Astrocyte of the hippocampus (primary cell): Measurements from ENCODE around the gene CAPN13.

Experiments used
- DNase-seq: peaks from one replicate; pipeline ENCODE4 v3.0.0; 2011; ENCODE audit warnings: low read depth, low spot score

The CAPN13 gene

DNA sequence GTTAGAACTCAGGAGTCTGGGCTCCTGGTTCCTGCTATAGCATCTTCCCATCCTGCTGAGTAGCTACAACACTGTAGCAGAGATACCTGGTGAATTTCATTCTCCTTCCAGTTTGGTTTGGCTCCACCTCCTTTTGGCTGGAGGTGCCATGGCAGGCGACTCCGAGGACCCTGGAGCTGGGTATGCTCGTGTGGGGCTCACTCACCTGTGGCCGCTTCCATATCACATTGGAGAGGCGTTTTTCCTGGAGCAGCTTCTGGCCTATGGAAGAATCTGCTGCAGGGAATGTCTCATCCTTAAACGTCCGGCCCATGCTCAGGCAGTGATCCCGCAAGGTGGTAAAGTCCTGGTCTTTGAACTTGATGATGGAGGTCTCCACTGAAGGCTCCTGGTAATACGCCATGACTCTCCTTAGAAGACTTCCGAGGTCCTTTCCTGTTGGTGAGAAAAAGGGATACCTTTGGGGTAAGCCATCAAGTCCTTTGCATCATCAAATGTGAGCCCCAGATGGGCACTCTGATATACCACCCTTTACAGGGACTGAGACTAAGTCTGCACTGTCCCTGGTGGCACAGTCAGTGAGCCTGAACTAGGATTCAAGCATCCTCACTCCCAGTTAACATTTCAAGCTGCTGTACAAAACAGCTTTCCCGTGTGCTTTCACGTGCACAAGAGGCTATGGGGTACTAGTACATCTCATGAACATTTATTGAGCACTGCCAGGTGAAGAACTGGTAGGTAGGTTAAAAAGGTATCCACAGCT is 20.1 kb downstream of the CAPN13 start:
- DNase-seq = no peak

DNA sequence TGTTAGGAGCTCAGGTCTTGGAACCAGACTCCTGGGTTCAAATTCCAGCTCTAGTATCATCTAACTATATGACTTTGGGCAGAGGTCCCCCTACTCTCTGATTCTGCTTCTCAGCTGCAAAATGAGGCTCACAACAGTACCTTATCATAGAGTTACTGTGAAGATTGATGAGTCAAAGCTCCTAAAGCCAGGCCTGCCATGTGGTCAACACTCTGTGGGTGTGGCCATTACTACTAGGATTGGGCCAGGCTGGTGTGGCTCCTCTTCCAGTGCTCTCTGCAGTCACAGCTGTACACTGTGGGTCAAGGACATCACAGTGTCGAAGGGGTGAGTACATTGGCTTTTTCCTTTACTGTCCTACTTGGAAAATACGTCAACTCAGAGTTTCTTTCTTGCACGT is 22.6 kb downstream of the CAPN13 start:
- no peak for DNase-seq

DNA sequence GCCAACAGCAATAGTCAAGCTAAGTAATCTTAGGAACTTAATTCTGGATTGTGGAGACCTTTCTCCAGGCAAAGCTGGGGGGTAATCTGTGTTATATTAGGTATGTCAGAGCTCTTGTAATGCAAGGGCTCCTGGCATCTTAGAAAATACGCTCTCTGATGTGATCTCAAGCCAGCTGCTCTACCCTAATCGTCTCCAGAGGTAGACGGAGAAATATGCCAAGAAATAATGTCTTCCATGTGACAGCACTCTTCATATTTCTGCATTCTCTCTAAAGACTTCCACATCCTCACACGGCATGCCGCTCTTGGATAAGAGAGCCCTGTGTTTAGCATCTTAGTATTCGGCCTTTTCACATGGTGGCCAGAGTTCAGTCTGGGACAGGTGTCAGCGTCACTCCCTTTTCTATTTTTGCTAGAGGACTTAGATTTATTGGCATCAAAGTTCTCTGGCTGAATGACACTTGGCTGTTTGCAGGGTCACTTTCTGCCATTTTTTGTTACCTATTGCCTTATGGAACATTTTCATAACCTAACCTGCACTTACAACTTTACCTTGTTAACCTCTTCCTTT is 25.2 kb downstream of the CAPN13 start:
- DNase-seq = no peak

DNA sequence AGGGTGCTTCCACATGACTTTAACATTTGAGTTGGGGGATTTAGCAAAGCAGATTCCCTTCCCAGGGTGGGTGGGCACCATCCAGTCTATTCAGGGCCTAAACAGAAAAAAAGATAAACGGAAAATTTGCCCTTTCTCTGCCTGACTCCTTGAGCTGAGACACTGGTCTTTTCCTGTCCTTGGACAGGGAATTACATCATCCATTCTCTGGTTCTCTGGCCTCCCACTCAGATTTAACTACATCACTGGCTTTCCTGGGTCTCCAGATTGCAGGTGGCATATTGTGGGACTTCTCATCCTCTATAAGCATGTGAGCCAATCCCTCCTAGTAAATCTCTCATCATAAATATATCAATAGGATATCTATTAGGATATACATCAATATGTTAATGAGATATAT is 25.8 kb downstream of the CAPN13 start:
- DNase-seq = no peak

DNA sequence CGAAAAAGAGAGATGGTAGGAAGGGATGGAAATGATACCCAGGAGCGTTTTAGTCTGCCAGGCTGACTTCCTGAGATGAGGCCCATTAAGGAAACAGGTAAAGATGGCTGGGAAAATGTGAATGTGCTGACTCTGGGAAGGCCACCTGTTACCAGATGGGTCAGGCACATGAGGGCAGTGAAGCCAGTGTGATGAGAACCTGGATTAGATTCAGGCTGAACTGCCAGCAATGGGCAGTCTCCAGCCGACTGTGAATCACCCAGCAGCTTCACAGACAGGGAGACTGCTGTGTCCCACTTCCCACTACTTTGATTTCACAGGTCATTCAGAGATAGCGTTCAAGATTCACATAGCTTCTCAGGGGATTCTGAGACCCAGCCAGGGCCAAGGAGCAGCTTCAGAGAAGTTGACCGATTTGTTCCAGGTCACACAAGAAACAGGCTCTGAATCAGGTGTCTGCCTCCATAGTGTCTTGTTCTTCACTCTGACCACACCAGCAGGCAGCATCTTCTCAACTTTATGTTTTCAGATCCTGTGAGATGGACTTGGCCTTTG is 26.4 kb downstream of the CAPN13 start:
- DNase-seq = no peak

DNA sequence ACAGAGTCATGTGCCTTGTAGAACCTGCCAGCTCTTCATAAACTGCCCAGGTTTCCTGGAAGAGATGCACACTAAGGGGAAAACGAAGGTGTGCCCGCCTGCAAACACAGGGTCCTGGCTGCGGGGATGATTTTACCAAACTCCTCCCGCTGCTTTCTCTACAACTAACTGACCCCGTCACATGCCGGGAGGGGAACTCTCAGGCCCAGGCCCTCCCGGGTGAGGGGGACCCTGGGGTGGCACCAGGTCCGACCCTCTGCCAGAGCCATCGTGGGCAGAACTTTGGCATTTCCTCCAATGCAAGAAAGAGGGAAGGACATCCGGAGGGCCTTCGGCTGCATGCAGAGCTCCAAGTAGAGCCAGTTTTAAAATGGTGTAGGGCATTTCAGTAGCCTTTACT is 28.6 kb downstream of the CAPN13 start:
- DNase-seq = no peak

DNA sequence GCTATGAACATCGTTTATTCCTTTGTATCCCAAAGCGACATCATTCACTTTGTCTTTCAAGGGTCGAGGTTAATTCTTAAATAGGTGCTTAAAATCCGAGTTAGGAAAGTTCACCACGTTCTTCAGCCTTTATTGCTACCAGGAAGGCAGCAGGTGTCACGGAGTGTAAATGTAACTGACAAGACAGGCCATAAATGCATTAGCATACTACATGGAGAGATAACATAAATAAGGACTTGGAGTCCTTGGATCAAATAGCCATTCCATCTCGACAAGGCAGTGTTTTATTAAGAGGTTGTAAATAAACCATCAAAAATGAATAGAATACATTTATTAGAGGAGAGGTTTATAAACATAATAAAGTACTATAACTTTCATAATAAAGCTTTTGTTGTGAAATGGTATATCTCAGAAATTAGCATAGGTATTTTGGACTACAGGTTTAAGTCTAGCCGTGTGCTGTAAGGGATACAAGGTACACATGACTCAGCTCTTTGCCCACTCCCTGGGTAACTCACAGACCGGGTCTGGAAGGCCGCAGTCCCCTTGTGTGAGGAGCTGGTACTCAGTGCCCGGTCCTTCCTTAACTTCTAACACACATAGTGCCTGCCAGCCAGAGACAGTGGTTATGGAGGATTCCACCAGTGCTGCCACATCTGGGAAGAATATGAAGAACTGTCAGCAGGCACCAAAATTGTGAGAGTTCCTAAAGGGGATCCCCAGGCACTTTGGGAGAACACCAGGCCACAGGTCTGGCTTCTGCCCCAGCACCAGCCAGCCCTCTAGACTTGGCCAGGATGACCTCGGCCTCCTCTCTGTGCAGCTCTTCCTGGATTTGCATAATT is 29.4 kb downstream of the CAPN13 start:
- no peak for DNase-seq

DNA sequence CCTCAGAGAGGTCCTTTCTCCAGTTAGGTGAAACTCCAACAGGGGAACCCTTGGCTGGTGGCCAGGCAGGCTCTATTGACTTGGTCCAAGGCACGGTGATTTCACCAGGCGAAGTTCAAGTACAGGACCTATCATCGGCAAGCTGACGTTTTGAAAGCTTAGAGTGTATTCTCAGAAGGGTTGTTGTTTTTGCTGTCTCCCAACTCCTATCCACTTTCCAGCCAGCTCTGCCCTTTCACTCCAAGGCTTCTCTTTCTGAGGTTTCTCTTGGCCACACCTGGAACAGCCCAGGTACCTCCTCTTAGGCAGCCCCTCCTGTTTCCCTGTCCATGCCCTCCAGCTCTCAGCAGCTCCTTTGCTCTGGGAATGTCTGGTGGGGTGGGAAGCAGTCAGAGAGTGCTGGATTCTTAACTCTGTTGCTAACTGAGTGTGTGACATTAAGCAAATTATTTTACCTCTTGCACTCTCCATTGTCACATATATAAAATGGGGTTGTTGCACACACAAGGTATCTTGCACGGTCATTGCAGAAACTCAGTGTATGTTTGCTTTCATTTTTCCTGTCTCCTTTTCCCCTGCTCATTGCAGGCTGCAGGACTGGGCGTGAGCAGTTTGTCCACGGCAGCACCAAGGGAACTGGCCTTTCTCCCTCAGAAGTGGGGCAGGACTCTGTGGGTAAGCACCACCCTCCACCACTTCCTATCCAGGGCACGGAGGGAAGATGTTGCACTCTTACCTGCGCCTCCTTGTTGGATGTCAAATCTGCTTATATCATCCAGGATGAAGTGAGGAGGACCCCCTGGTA is 30.2 kb downstream of the CAPN13 start:
- no peak for DNase-seq

DNA sequence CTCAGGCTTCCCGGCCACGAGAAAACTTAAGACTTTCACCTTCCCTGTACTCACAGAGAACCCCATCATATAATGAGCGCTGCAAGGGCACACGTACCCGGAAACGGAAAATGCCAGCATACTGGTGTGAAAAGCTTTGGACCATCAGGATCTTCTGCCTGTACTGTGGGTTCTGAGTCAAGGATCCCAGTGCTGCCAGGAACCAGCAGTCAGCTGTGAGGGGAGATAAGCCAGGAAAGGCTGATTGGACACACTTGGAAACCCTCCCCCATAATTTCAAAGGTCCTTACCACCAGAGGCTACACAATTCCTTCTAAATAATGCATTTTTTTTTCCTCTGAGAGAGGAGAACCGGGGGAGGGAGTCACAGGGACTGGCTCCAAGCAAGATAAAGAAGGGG is 31.4 kb downstream of the CAPN13 start:
- DNase-seq = no peak

DNA sequence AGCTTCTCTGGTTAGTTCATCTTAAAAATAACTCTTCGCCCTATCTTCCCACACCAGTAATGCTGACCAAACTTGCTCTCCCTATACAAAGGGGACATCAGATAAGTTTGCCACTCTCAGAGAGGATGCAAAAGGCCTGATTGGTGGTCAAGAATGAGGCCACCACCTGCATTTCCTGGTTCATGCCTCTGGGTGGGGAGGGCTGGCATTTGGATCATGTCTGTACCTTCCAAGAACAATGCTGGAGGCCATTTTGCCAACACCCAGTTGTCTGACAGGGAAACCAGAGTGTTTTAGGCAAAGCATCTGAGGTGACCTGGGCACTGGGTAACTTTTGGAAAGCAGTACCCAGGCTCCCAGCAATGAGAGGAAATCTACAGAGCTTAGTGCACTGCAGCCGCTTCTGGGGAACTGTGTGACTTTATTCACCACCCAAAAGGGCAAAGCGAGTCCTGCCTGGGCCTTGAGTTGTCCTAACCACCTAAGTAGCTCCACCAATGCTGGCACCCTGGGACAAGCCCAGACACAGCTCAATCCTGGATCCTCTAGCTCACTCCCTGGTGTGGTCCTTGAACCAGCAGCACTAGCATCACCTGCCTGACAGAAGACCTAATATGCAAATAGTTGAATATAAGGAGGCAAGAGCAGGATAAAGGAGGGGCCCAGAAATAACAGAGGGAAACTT is 35.1 kb downstream of the CAPN13 start:
- no peak for DNase-seq

DNA sequence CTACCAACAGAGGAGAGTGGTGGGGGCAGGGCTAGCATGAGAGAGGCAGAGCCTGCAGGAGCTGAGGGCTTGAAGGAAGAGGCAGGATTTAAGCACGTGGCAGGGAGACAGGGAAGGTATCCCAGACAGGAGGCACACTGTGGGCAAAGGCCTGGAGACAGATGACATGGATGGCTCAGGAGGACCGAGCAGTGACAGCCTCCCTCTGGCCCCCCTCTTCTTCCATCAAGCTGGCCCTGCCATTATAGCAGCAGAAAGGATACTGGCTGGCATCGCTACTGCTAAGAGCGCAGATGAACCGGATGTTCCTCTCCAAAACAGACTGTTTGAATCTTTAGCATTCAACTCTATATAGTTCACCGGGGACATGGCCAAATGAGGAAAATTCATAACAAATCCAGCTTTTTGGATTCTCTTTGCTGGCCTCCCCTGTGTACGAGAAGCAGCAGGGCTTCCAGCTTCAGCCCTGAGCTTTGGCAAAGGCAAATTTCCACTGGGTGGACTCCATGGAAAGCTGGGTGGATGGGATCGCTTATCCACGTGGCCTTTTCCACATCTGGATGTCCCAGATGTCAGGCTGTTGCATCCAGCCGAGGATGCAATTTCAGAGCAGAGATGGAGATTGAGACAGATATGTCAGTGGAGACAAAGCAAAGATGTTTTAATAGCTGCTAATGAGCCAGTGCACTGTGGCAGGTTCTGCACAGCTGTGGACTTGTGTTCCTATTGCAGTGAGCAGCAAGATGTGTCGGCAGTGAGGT is 36.2 kb downstream of the CAPN13 start:
- DNase-seq = no peak

DNA sequence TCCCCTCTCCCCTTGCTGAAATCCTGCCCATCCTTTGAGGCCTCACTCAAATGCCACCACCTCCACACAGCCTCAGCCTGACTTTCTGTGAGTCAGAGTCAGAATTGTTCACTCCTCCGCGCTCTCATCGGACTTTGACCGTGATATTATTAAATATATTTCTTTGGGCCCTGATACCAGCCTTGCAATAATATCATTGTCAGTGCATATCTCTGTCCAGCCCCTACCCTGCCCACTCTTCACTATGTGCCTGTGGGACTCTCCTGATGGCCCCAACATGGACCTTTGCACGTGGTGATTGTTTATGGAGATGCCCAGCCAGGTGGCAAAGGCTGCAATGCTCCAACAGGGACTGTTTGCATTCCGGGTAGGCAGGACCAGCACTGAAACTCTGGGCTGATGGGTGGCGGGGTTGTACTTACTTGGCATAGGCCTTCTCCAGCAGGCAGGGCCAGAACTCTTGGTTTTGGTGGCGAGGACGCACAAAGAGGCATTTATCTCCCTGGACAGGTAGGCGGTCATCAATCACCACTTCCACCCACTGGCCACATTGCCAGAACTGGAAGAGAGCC is 37.3 kb downstream of the CAPN13 start:
- DNase-seq = no peak

DNA sequence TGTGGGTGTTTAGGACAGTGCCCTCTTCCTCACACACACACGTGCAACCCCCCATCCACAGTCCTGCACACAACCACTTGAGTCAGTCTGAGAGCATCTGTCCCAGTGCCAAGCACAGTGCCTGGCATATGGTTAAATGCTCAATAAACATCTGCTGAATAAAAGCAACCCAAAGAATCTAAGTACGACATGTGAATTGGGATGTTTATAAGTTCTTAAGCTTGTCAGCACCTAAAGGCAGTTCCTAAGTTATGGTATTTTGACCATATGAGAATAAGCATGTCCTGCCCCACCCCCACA is 37.8 kb downstream of the CAPN13 start:
- no peak for DNase-seq

DNA sequence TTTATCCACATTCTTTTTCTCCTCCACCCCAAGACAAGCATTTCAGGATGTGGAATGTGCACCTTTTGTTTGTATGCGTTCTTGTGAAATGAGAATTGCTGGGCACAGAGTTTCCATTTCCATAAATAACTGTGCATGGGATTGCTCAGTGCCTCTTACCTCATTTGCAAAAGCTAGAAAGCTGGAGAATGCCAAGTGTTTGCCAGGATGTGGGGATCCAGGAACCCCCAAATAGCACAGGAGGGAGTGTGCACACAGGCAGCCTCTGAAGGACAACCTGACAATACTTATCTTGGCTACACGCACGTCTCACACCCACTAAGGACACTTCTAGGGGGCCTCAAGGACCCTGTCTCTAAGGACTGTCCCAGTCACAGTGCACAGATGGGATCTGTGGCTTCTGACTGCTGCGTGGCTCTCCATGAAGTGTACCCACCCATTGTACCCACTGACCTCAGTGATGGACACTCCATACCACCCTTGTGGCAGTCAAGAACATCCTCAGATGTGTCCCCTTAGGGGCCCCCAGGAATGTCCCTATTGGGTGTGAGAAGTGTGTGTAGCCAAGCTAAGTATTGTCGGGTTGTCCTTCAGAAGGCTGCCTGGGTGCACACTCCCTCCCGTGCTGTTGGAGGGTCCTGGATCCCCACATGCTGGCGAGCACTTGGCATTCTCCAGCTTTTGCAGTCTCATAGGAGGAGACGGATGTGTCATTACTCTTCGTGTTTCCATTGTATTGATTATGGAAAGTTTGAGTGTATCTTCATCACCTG is 38.4 kb downstream of the CAPN13 start:
- peak; percentile 8 for DNase-seq

DNA sequence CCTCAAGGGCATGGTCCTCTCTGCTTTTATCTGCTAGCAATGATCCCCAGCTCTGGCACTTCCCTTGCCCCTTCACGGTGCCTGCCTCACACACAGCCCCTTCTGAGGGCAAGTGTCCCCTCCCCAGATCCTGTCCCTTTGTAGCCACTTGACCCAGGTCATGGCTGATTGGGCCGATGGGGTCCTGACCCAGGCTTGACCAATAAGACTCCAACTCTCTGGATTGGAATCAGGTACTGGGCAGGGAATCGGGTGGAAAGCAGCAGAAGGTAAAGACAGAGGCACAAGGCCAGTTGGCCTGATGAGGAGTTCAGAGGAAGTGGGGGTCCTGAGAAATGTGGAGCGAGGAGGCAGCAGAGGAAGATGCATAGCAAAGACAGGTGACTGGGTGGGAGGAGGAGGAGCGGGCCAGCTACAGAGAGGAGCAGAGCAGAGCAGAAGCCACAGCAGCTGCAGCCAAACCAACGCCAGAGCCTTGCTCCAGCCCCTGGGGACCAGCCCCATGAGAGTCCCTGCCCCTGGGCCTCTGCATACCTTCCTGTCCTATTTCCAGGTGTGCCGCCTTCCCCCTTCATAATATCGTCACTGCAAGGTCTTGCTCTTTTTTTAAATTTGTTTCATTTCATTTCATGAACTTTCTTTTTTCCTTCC is 39.1 kb downstream of the CAPN13 start:
- DNase-seq = no peak

DNA sequence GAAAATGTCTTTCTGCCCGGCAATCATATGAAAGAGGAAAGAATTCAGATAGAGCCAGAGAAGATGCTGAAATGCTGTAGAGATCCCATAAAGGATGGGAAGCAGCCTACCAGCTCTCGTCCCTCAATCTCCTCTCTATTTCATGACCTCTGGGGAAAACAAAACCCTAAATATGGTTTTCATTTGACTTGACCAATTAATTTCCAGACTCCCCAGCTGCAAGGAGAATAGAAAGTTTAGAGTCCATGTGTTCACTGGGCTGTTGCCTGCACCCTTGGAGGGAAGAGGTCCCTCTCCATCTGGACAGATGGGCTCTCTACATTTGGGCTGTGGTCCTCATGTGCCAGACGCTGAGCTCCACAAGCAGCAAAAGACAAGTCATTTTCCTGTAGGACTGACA is 40.6 kb downstream of the CAPN13 start:
- no peak for DNase-seq

DNA sequence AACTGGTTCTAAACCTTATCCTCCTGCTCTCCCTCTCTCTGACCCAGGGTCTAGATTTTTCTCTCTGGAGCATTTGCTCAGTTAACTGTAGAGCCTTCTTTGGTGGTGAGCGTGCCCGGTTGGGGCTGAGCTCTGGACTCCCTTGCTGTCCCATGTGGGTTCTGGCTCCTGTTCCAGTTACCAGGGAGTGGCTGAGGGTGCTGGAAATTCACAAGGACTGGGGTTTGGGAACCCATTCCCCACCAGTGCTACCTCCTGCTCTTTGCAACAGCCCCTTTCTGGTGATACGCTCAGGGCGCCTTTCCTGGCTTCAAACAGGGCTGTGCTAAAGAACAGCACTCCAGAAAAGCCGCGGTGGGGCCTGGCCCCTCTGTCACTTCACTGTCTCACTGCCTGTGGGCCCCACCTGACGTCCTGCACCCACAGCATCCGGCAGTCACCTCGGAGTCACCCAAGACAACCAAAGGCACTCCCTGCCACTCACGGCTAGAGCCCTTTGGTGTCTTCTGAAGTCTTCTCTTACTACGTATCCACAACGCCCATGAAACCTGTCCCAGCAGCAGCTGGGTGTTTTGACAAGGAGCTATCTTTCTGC is 41.3 kb downstream of the CAPN13 start:
- no peak for DNase-seq

DNA sequence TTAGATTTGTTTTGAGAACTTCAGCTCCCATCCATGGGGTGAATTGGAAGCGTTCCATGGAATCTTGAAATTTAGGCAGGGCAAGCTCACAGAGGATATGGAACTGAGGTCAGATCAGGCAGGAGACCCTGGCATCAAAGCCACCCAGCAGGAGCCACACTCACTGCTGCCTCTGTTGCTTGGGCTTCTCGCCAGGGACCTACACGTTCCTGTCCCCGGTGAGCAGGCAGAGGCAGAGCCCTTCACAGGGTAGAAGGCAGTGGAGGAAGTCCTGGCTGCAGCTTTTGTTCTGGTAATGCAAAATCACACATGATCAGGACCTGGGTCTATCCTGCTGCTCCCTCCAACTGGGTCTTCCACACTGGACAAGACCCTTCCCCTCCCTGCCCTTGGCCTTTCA is 42.1 kb downstream of the CAPN13 start:
- no peak for DNase-seq
